Tibial artery (tissue), 4 donors: Measurements from ENCODE around the gene GPATCH4.

ENCODE experiments used
- DNase-seq, 2 donors: peaks; one replicate each; pipeline ENCODE4 v3.0.0-alpha.2; 2019
- H3K27ac ChIP-seq, 2 donors: fragments of 200-600 bp; sonication (generic) in 1 of 2; 1 replicate in 1 of 2; 2 replicates in 1 of 2; pipeline ENCODE4 v1.5.1; 2018 to 2019; ENCODE audit warnings: mild to moderate bottlenecking in 1 of 2
- H3K27me3 ChIP-seq, 2 donors: fragments of 200-600 bp; sonication (generic) in 1 of 2; one replicate each; pipeline versions ENCODE4 v1.5.1 to v1.6.0; 2016 to 2019
- H3K36me3 ChIP-seq, 3 donors: fragments of 200-600 bp; sonication (generic) in 2 of 3; one replicate each; pipeline ENCODE4 v1.5.1; 2016 to 2019; ENCODE audit warnings: mild to moderate bottlenecking in 2 of 3
- H3K4me1 ChIP-seq, 4 donors: fragments of 200-600 bp; sonication (generic) in 2 of 4; 1 replicate in 3 of 4; 2 replicates in 1 of 4; pipeline ENCODE4 v1.5.1; 2016 to 2019
- H3K4me3 ChIP-seq, 2 donors: fragments of 200-600 bp; sonication (generic) in 1 of 2; 1 replicate in 1 of 2; 2 replicates in 1 of 2; pipeline ENCODE4 v1.5.1; 2018 to 2019; ENCODE audit warnings: mild to moderate bottlenecking in 2 of 2
- H3K9me3 ChIP-seq, 3 donors: fragments of 200-600 bp; sonication (generic) in 1 of 3; one replicate each; pipeline ENCODE4 v1.5.1; 2016 to 2019
- CTCF ChIP-seq, 2 experiments: fragments of 200-600 bp in 1 of 2; fragments of 450-650 bp in 1 of 2; IDR thresholded peaks; one replicate each; pipeline ENCODE4 v1.5.1; 2017 to 2019; ENCODE audit warnings: antibody characterized with exemption in 2 of 2, mild to moderate bottlenecking in 1 of 2, moderate library complexity in 1 of 2
- intact Hi-C: fragments of 100-400 bp; cut with DNase I; formaldehyde crosslinking; loops from one replicate; pipeline ENCODE4 v1.15.0; 2023; ENCODE audit warnings: low total_unique reads

GPATCH4 gene

GRCh38 chr1:156583821-156584622 is 17.3 kb downstream of the GPATCH4 start:
- H3K27me3 ChIP-seq, result peaks cover 0 to 2% of the 10 kb centered on the region in 2 donors
- DNase-seq, result peak; percentile 76 to 79
- H3K36me3 ChIP-seq, result no peaks in the 10 kb centered on the region
- H3K9me3 ChIP-seq, result no peaks in the 10 kb centered on the region
- intact Hi-C loops, result loop anchor here (5.0 kb wide), 1 partner anchor 73 kb away; no protein-coding TSS in a partner anchor
- peak; percentile 86 to 89 for TF ChIP-seq CTCF (IDR thresholded peaks at IDR 0.05)
- no peak overlapping the region for H3K27ac ChIP-seq
- no peak overlapping the region for H3K4me3 ChIP-seq
- H3K4me1 ChIP-seq, result no peaks in the 10 kb centered on the region

GRCh38 chr1:156582388-156583017 is 18.8 kb downstream of the GPATCH4 start:
- Histone ChIP-seq H3K9me3 (no peaks in the 10 kb centered on the region), H3K4me3 (no peak overlapping the region), H3K4me1 (no peaks in the 10 kb centered on the region), H3K27ac (no peak overlapping the region), H3K36me3 (no peaks in the 10 kb centered on the region), H3K27me3 (peaks cover 0 to 2% of the 10 kb centered on the region in 2 donors)
- intact Hi-C loops, result loop anchor here (5.0 kb wide), 1 partner anchor 75 kb away; no protein-coding TSS in a partner anchor
- DNase-seq, result no peak
- TF ChIP-seq CTCF (IDR thresholded peaks at IDR 0.05), result no peak

GRCh38 chr1:156581661-156582387 is 19.5 kb downstream of the GPATCH4 start:
- no peaks in the 10 kb centered on the region for H3K4me1 ChIP-seq
- intact Hi-C loops, result loop anchor here (5.0 kb wide), 1 partner anchor 75 kb away; no protein-coding TSS in a partner anchor
- H3K9me3 ChIP-seq, result no peaks in the 10 kb centered on the region
- TF ChIP-seq CTCF (IDR thresholded peaks at IDR 0.05), result no peak
- H3K36me3 ChIP-seq, result no peaks in the 10 kb centered on the region
- H3K27me3 ChIP-seq, result peaks cover 0 to 2% of the 10 kb centered on the region in 2 donors
- no peak for DNase-seq
- no peak overlapping the region for H3K4me3 ChIP-seq
- H3K27ac ChIP-seq, result no peak overlapping the region

- TF ChIP-seq CTCF (IDR thresholded peaks at IDR 0.05), result no peak
- Histone ChIP-seq H3K4me1 (no peaks in the 10 kb centered on the region), H3K27me3 (no peaks in the 10 kb centered on the region), H3K4me3 (no peak within 1 kb of the TSS), H3K36me3 (no peaks in the 10 kb centered on the region), H3K9me3 (no peaks in the 10 kb centered on the region), H3K27ac (no peak within 1 kb of the TSS)
- intact Hi-C loops, result no loop called here
- no peak for DNase-seq
Observed at GRCh38 chr1:156579472-156579871, 21.8 kb downstream of the GPATCH4 start, which contains the start of gene TTC24. Gene TTC24 (plus strand): TSS chr1:156579723. CDS start chr1:156581365, 1,642 bp downstream.

- no peak for TF ChIP-seq CTCF (IDR thresholded peaks at IDR 0.05)
- intact Hi-C loops, result no loop called here
- H3K4me1 ChIP-seq, result no peaks in the 10 kb centered on the region
- no peaks in the 10 kb centered on the region for H3K36me3 ChIP-seq
- DNase-seq, result no peak
- H3K27me3 ChIP-seq, result no peaks in the 10 kb centered on the region
- no peak overlapping the region for H3K27ac ChIP-seq
- H3K9me3 ChIP-seq, result no peaks in the 10 kb centered on the region
- no peak overlapping the region for H3K4me3 ChIP-seq
Observed at GRCh38 chr1:156578055-156578454, 23.2 kb downstream of the GPATCH4 start.
